Neural progenitor cell (in vitro differentiated cells): ENCODE measurements around the gene SLC22A23. TPM values are rescaled to one million over a fixed set of nuclear protein-coding genes. Genes with fewer than 3 reads are reported as not detected.

Experiments
- DNase-seq: peaks from one replicate; pipeline ENCODE4 v3.0.0-alpha.2; 2016; ENCODE audit warnings: low spot score
- H2AFZ ChIP-seq: fragments of 200-600 bp; sonication (generic); replicated peaks from 2 replicates; pipeline ENCODE4 v1.6.1; 2016; ENCODE audit warnings: antibody characterized with exemption
- H3F3A ChIP-seq: fragments of 200-600 bp; sonication (generic); 2 replicates; pipeline ENCODE4 v1.6.1; 2016; ENCODE audit warnings: antibody characterized with exemption, low read depth
- H3K27ac ChIP-seq: fragments of 200-600 bp; sonication (generic); 2 replicates; pipeline ENCODE4 v1.5.1; 2016; ENCODE audit warnings: mild to moderate bottlenecking
- H3K27me3 ChIP-seq: fragments of 200-600 bp; sonication (generic); 2 replicates; pipeline ENCODE4 v1.6.1; 2016; ENCODE audit warnings: mild to moderate bottlenecking, moderate library complexity
- H3K36me3 ChIP-seq: fragments of 200-600 bp; sonication (generic); 2 replicates; pipeline ENCODE4 v1.5.1; 2016
- H3K4me1 ChIP-seq: fragments of 200-600 bp; sonication (generic); 2 replicates; pipeline ENCODE4 v1.6.1; 2016; ENCODE audit warnings: mixed run types
- H3K4me2 ChIP-seq: fragments of 200-600 bp; sonication (generic); 2 replicates; pipeline ENCODE4 v1.6.1; 2016
- H3K4me3 ChIP-seq: fragments of 200-600 bp; sonication (generic); 2 replicates; pipeline ENCODE4 v1.5.1; 2016
- H3K79me2 ChIP-seq: fragments of 200-600 bp; sonication (generic); 2 replicates; pipeline ENCODE4 v1.6.1; 2016; ENCODE audit warnings: low read depth
- H3K9ac ChIP-seq: fragments of 200-600 bp; sonication (generic); 2 replicates; pipeline ENCODE4 v1.6.1; 2016
- H3K9me3 ChIP-seq: fragments of 200-600 bp; sonication (generic); 2 replicates; pipeline ENCODE4 v1.5.1; 2016; ENCODE audit warnings: low read depth
- H4K20me1 ChIP-seq: fragments of 200-600 bp; sonication (generic); 2 replicates; pipeline ENCODE4 v1.6.1; 2016; ENCODE audit warnings: low read depth
- H3K27ac Mint-ChIP-seq: 3 replicates; pipeline ENCODE4 v1.8.0; 2021; ENCODE audit warnings: mixed read lengths
- H3K27me3 Mint-ChIP-seq: 2 replicates; pipeline ENCODE4 v1.8.0; 2022; ENCODE audit warnings: low read depth, mild to moderate bottlenecking, inconsistent platforms, moderate library complexity, mixed read lengths; ENCODE audit not compliant: insufficient read depth
- H3K36me3 Mint-ChIP-seq: 3 replicates; pipeline ENCODE4 v1.8.0; 2021; ENCODE audit warnings: mixed read lengths
- H3K4me1 Mint-ChIP-seq: 3 replicates; pipeline ENCODE4 v1.8.0; 2021; ENCODE audit warnings: mixed read lengths
- H3K4me3 Mint-ChIP-seq: 3 replicates; pipeline ENCODE4 v1.8.0; 2021; ENCODE audit warnings: mild to moderate bottlenecking, moderate library complexity, mixed read lengths
- H3K9me3 Mint-ChIP-seq: 3 replicates; pipeline ENCODE4 v1.8.0; 2020; ENCODE audit warnings: mixed read lengths
- CTCF ChIP-seq: fragments of 200-600 bp; sonication (generic); IDR thresholded peaks from 2 replicates; pipeline ENCODE4 v1.5.1; 2017; ENCODE audit warnings: antibody characterized with exemption, mild to moderate bottlenecking
- EZH2 ChIP-seq: fragments of 200-600 bp; sonication (generic); IDR thresholded peaks from 2 replicates; pipeline ENCODE4 v1.6.1; 2017; ENCODE audit warnings: antibody characterized with exemption, mild to moderate bottlenecking, moderate library complexity
- EZH2phosphoT487 ChIP-seq: fragments of 200-600 bp; sonication (generic); IDR thresholded peaks from 2 replicates; pipeline ENCODE4 v1.6.1; 2017; ENCODE audit warnings: antibody characterized with exemption
- total RNA-seq: library from RNA; depleted of rRNA; stranded (reverse); fragments of >200 nt; gene quantifications from 2 replicates; pipeline ENCODE4 v1.2.3, GENCODE V29; 2015; ENCODE audit warnings: low replicate concordance

Gene SLC22A23
- total RNA-seq, 1 donor from 2014 or later: 0.99 TPM

GRCh38 chr6:3285049-3285639 is 171.7 kb downstream of the SLC22A23 start:
- Histone ChIP-seq H3K4me1 (peaks cover 17% of the 10 kb centered on the region), H3K79me2 (no peaks in the 10 kb centered on the region), H3K36me3 (no peaks in the 10 kb centered on the region), H3K9me3 (no peaks in the 10 kb centered on the region), H2AFZ (no peak overlapping the region), H3F3A (peaks cover 13% of the 10 kb centered on the region), H3K27ac (no peak overlapping the region), H3K4me2 (no peak overlapping the region), H3K9ac (no peak overlapping the region), H3K27me3 (no peaks in the 10 kb centered on the region), H4K20me1 (peaks cover 6% of the 10 kb centered on the region), H3K4me3 (no peak overlapping the region)
- peaks cover 61% of the 10 kb centered on the region for H3K4me1 Mint-ChIP-seq
- TF ChIP-seq EZH2phosphoT487 (no peak), EZH2 (no peak), CTCF (no peak)
- peak overlapping the region; percentile 95 for H3K27ac Mint-ChIP-seq
- H3K36me3 Mint-ChIP-seq: peaks cover 45% of the 10 kb centered on the region
- no peak overlapping the region for H3K4me3 Mint-ChIP-seq
- DNase-seq: no peak
- H3K9me3 Mint-ChIP-seq: no peaks in the 10 kb centered on the region
- peaks cover 10% of the 10 kb centered on the region for H3K27me3 Mint-ChIP-seq

GRCh38 chr6:3284436-3284876 is 172.4 kb downstream of the SLC22A23 start:
- Histone ChIP-seq H3K79me2 (no peaks in the 10 kb centered on the region), H3K4me2 (no peak overlapping the region), H3K27ac (no peak overlapping the region), H3F3A (peaks cover 13% of the 10 kb centered on the region), H3K4me3 (no peak overlapping the region), H3K27me3 (no peaks in the 10 kb centered on the region), H4K20me1 (peaks cover 6% of the 10 kb centered on the region), H3K4me1 (peaks cover 17% of the 10 kb centered on the region), H3K9me3 (no peaks in the 10 kb centered on the region), H3K9ac (no peak overlapping the region), H3K36me3 (no peaks in the 10 kb centered on the region), H2AFZ (no peak overlapping the region)
- no peak overlapping the region for H3K4me3 Mint-ChIP-seq
- peaks cover 67% of the 10 kb centered on the region for H3K4me1 Mint-ChIP-seq
- H3K27me3 Mint-ChIP-seq: peaks cover 10% of the 10 kb centered on the region
- peaks cover 42% of the 10 kb centered on the region for H3K36me3 Mint-ChIP-seq
- no peaks in the 10 kb centered on the region for H3K9me3 Mint-ChIP-seq
- DNase-seq: no peak
- TF ChIP-seq CTCF (no peak), EZH2phosphoT487 (no peak), EZH2 (no peak)
- peak overlapping the region; percentile 95 for H3K27ac Mint-ChIP-seq

GRCh38 chr6:3283641-3284435 is 173.0 kb downstream of the SLC22A23 start:
- Histone ChIP-seq H3K4me1 (peaks cover 17% of the 10 kb centered on the region), H2AFZ (no peak overlapping the region)

More at GRCh38 chr6:3283641-3284435, 173.0 kb downstream of the SLC22A23 start:
- Histone ChIP-seq H3K9ac (no peak overlapping the region), H3K79me2 (no peaks in the 10 kb centered on the region), H3K27me3 (no peaks in the 10 kb centered on the region), H3K9me3 (no peaks in the 10 kb centered on the region), H4K20me1 (peaks cover 6% of the 10 kb centered on the region), H3K4me3 (no peak overlapping the region), H3K4me2 (no peak overlapping the region), H3F3A (peaks cover 13% of the 10 kb centered on the region), H3K36me3 (no peaks in the 10 kb centered on the region), H3K27ac (no peak overlapping the region)
- H3K27ac Mint-ChIP-seq: peak overlapping the region; percentile 99
- no peak for DNase-seq
- H3K36me3 Mint-ChIP-seq: peaks cover 40% of the 10 kb centered on the region
- no peak overlapping the region for H3K4me3 Mint-ChIP-seq
- TF ChIP-seq CTCF (no peak), EZH2phosphoT487 (no peak), EZH2 (no peak)
- peaks cover 10% of the 10 kb centered on the region for H3K27me3 Mint-ChIP-seq
- peaks cover 68% of the 10 kb centered on the region for H3K4me1 Mint-ChIP-seq
- no peaks in the 10 kb centered on the region for H3K9me3 Mint-ChIP-seq
